ENCODE results near the gene JPH3. TPM values are rescaled to one million over a fixed set of nuclear protein-coding genes. Genes with fewer than 3 reads are reported as not detected.

JPH3 gene
- total RNA-seq (2021), result not detected in 2 replicates
- percentile 1 among the genes with signal in this experiment for Bru-seq, nascent RNA
- not detected for BruChase-seq, experiment 1, labeled RNA remaining after a 2-hour chase
- BruChase-seq, experiment 2, labeled RNA remaining after a 6-hour chase, result percentile 2 among the genes with signal in this experiment
- long read RNA-seq, partial matches to known transcripts, result 1 of 1 reads
- long read RNA-seq, other reads (novel, unspliced or antisense), result 0 of 1 reads

- H3K36me3 ChIP-seq (ENCODE audit: low read depth), result no peaks in the 10 kb centered on the region
- DNase-seq, result no peak
- intact Hi-C loops (cut with micrococcal nuclease; ENCODE audit: unreplicated experiment), result no loop called here
- ChIA-PET POLR2A (ENCODE audit: unreplicated experiment) (no interaction called here), CTCF (no interaction called here)
- H3K9me3 ChIP-seq (ENCODE audit: insufficient read depth, low read depth), result peaks cover 4% of the 10 kb centered on the region; the same call in 1 of the 2 replicates
- H3K27me3 ChIP-seq (ENCODE audit: insufficient read depth, low read depth), result peaks cover 83% of the 10 kb centered on the region
- H2AFZ ChIP-seq, result no peak within 1 kb of the TSS
- H3K4me2 ChIP-seq, result no peak within 1 kb of the TSS
- no TSS peak for BruUV-seq (replicated peaks)
- H3K79me2 ChIP-seq (ENCODE audit: low read depth), result no peaks in the 10 kb centered on the region
- TF ChIP-seq CTCF (conservative IDR thresholded peaks at IDR 0.05) (no peak), EZH2 (IDR thresholded peaks at IDR 0.05; ENCODE audit: low read depth) (no peak)
- no peaks in the 10 kb centered on the region for H3F3A ChIP-seq (ENCODE audit: insufficient read depth, low read depth)
- H4K20me1 ChIP-seq (ENCODE audit: insufficient read depth), result no peaks in the 10 kb centered on the region
- no peak within 1 kb of the TSS for H3K4me3 ChIP-seq
- H3K9me2 ChIP-seq (ENCODE audit: insufficient read depth), result no peaks in the 10 kb centered on the region
- no peaks in the 10 kb centered on the region for H3K4me1 ChIP-seq (replicated peaks; ENCODE audit: insufficient read depth)
- H3K27ac ChIP-seq, result no peak within 1 kb of the TSS
Observed at GRCh38 chr16:87602001-87602775, at the start of gene JPH3. Gene JPH3 (plus strand): TSS chr16:87602508. CDS start chr16:87603147, 639 bp downstream.

GRCh38 chr16:87552772-87553573 lies 49.3 kb upstream of the JPH3 start:
- peak; percentile 20 to 49 for DNase-seq
- TF ChIP-seq CTCF (conservative IDR thresholded peaks at IDR 0.05) (no peak), EZH2 (IDR thresholded peaks at IDR 0.05; ENCODE audit: low read depth) (no peak)
- Histone ChIP-seq H3K9me3 (ENCODE audit: insufficient read depth, low read depth) (no peaks in the 10 kb centered on the region), H2AFZ (no peak overlapping the region), H3K27ac (no peak overlapping the region), H4K20me1 (ENCODE audit: insufficient read depth) (peaks cover 5% of the 10 kb centered on the region; the same call in 1 of the 2 replicates), H3K79me2 (ENCODE audit: low read depth) (no peaks in the 10 kb centered on the region), H3K4me2 (no peak overlapping the region), H3K9me2 (ENCODE audit: insufficient read depth) (no peaks in the 10 kb centered on the region), H3K4me3 (no peak overlapping the region), H3K36me3 (ENCODE audit: low read depth) (no peaks in the 10 kb centered on the region), H3K27me3 (ENCODE audit: insufficient read depth, low read depth) (peaks cover 81% of the 10 kb centered on the region), H3F3A (ENCODE audit: insufficient read depth, low read depth) (peaks cover 6% of the 10 kb centered on the region; the same call in 1 of the 2 replicates), H3K4me1 (replicated peaks; ENCODE audit: insufficient read depth) (no peaks in the 10 kb centered on the region)
- BruUV-seq (replicated peaks), result no TSS peak
- intact Hi-C loops (cut with micrococcal nuclease; ENCODE audit: unreplicated experiment), result no loop called here
- ChIA-PET POLR2A (ENCODE audit: unreplicated experiment) (no interaction called here), CTCF (no interaction called here)

- BruUV-seq (replicated peaks), result no TSS peak
- peaks cover 5% of the 10 kb centered on the region; the same call in 1 of the 2 replicates for H4K20me1 ChIP-seq (ENCODE audit: insufficient read depth)
- H3K4me3 ChIP-seq, result no peak overlapping the region
- H3F3A ChIP-seq (ENCODE audit: insufficient read depth, low read depth), result peaks cover 3% of the 10 kb centered on the region; the same call in 1 of the 2 replicates
- H3K27ac ChIP-seq, result no peak overlapping the region
- DNase-seq, result no peak
- POLR2A ChIA-PET (ENCODE audit: unreplicated experiment), result no interaction called here
- no peaks in the 10 kb centered on the region for H3K36me3 ChIP-seq (ENCODE audit: low read depth)
- TF ChIP-seq CTCF (conservative IDR thresholded peaks at IDR 0.05) (no peak), EZH2 (IDR thresholded peaks at IDR 0.05; ENCODE audit: low read depth) (no peak)
- H3K27me3 ChIP-seq (ENCODE audit: insufficient read depth, low read depth), result peaks cover 76% of the 10 kb centered on the region
- no peaks in the 10 kb centered on the region for H3K79me2 ChIP-seq (ENCODE audit: low read depth)
- H3K4me1 ChIP-seq (replicated peaks; ENCODE audit: insufficient read depth), result no peaks in the 10 kb centered on the region
- H3K4me2 ChIP-seq, result no peak overlapping the region
- intact Hi-C loops (cut with micrococcal nuclease; ENCODE audit: unreplicated experiment), result no loop called here
- no peaks in the 10 kb centered on the region for H3K9me2 ChIP-seq (ENCODE audit: insufficient read depth)
- H2AFZ ChIP-seq, result no peak overlapping the region
- CTCF ChIA-PET, result no interaction called here
- no peaks in the 10 kb centered on the region for H3K9me3 ChIP-seq (ENCODE audit: insufficient read depth, low read depth)
Observed at GRCh38 chr16:87554754-87555427, 47.4 kb upstream of the JPH3 start.
